Right ventricle myocardium inferior (tissue), 1 donor: ENCODE results near the gene FOXF1. TPM values are rescaled to one million over a fixed set of nuclear protein-coding genes. Genes with fewer than 3 reads are reported as not detected.

Experiments used
- ATAC-seq: fragments of 200-7000 bp; cut with Tn5 transposase; one replicate; pipeline ENCODE4 v1.9.1; 2020; ENCODE audit warnings: mild to moderate bottlenecking, moderate library complexity
- DNase-seq: peaks from one replicate; pipeline ENCODE4 v3.0.0; 2021; ENCODE audit errors: missing footprints
- intact Hi-C: fragments of 100-400 bp; cut with DNase I; formaldehyde crosslinking; loops from one replicate; pipeline ENCODE4 v1.11.0; 2022
- total RNA-seq: library from RNA; stranded (reverse); fragmentation: NEBNext Ultra II Directional; extraction: Animal tissue kit (Norgen Biotek cat#: 25700); gene quantifications from one replicate; pipeline ENCODE4 v1.2.1, GENCODE V29; 2021
- donor health status: DM: no; HTN: yes; CAD: no; lungs with severe emphysema.

FOXF1 gene
- total RNA-seq, 1 donor from 2014 or later: 0.05 TPM

- DNase-seq (no peak), ATAC-seq (no peak)
- intact Hi-C loops: no loop called here
These were observed 18.7 kb upstream of the FOXF1 start for GRCh38 chr16:86491640-86492023.

GRCh38 chr16:86492267-86492960 is 17.9 kb upstream of the FOXF1 start:
- DNase-seq: no peak
- intact Hi-C loops: no loop called here
- no peak for ATAC-seq

GRCh38 chr16:86492961-86493629 is 17.2 kb upstream of the FOXF1 start:
- intact Hi-C loops: no loop called here
- ATAC-seq (no peak), DNase-seq (no peak)

- ATAC-seq (no peak), DNase-seq (no peak)
- intact Hi-C loops: no loop called here
These were observed 16.2 kb upstream of the FOXF1 start for GRCh38 chr16:86494039-86494564.

- ATAC-seq: no peak
- DNase-seq: no peak
These were observed 15.6 kb upstream of the FOXF1 start for GRCh38 chr16:86494565-86495356.

GRCh38 chr16:86495357-86495701 is 15.0 kb upstream of the FOXF1 start:
- DNase-seq: no peak
- intact Hi-C loops: no loop called here
- ATAC-seq: no peak

More at GRCh38 chr16:86494565-86495356, 15.6 kb upstream of the FOXF1 start:
- intact Hi-C loops: no loop called here

- intact Hi-C loops: no loop called here
- DNase-seq (no peak), ATAC-seq (no peak)
These were observed 14.5 kb upstream of the FOXF1 start for GRCh38 chr16:86495756-86496261.

GRCh38 chr16:86496262-86496928 is 13.9 kb upstream of the FOXF1 start:
- DNase-seq (no peak), ATAC-seq (no peak)
- intact Hi-C loops: no loop called here

- no peak for ATAC-seq
- no peak for DNase-seq
- intact Hi-C loops: no loop called here
These were observed 13.3 kb upstream of the FOXF1 start for GRCh38 chr16:86496929-86497461.

GRCh38 chr16:86497551-86498021 is 12.7 kb upstream of the FOXF1 start:
- intact Hi-C loops: no loop called here
- no peak for ATAC-seq
- no peak for DNase-seq

- DNase-seq (no peak), ATAC-seq (no peak)
- intact Hi-C loops: no loop called here
These were observed 12.1 kb upstream of the FOXF1 start for GRCh38 chr16:86498155-86498670.

- ATAC-seq (no peak), DNase-seq (no peak)
- intact Hi-C loops: no loop called here
These were observed 11.5 kb upstream of the FOXF1 start for GRCh38 chr16:86498671-86499439.

- DNase-seq (no peak), ATAC-seq (no peak)
- intact Hi-C loops: no loop called here
These were observed 10.9 kb upstream of the FOXF1 start for GRCh38 chr16:86499440-86499786.

- no peak for ATAC-seq
- no peak for DNase-seq
- intact Hi-C loops: no loop called here
These were observed 10.2 kb upstream of the FOXF1 start for GRCh38 chr16:86499889-86500707.

- intact Hi-C loops: no loop called here
- DNase-seq (no peak), ATAC-seq (no peak)
These were observed 9.4 kb upstream of the FOXF1 start for GRCh38 chr16:86500708-86501510.
